GM18508 (cell line): ENCODE data around the gene CHD6.

ENCODE experiments used
- ATAC-seq: cut with Tn5 transposase; IDR thresholded peaks from one replicate; pipeline ENCODE4 v1.9.1; 2021; ENCODE audit warnings: moderate number of reproducible peaks; ENCODE audit not compliant: insufficient read depth, unreplicated experiment

The CHD6 gene

DNA sequence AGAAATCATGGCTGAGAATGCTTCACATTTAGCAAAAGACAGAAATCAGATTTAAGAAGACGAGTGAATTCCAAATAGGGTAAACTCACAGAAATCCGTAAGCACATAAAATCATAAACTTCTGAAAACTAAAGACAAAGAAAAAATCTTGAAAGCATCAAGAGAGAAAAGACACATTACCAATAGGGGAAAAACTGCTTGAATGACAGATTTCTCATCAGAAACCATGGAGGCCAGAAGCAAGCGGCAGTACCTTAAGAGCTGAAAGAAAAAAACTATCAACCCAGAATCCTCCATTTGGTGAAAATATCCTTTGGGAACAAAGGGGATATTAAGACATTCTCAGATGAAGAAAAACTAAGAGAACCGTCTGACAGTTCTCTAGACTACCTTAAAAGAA is 185.0 kb downstream of the CHD6 start:
- no peak for ATAC-seq

DNA sequence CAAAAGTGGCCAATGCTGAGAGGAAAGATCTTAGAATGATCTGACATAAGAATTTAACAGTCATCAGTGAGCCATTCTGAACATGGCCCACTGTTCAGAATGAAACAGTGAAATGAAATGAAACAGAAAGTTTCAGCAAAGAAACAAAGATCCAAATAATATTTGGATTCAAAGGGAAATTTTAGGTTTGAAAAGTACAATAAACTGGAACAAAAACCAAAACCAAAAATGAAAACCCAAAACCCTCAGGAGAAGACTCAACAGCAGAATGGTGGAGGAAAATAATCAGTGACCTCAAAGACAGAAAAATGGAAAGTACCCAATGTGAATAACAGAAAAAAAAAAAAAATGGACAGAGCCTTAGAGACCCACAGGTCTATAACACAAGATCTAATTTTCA is 185.4 kb downstream of the CHD6 start:
- ATAC-seq, result no peak

DNA sequence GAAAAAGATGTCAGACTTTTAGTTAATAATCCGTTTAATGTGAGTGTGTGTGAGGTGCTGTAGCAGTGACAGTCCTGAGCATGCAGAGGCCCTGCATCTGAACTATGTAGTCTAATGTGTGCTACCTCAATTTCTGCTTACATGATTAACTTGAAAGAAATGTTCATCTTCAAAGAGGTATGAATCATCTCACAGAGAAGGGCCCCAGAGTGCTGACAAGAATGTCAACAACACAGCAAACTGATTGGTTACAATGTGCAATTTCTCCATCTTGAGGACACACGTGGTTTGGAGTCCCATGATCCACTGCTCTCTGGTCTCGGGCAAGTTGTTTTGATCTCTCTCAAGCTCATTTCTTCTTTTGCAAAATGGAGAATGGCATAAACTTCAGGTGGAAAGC is 189.9 kb downstream of the CHD6 start:
- no peak for ATAC-seq

DNA sequence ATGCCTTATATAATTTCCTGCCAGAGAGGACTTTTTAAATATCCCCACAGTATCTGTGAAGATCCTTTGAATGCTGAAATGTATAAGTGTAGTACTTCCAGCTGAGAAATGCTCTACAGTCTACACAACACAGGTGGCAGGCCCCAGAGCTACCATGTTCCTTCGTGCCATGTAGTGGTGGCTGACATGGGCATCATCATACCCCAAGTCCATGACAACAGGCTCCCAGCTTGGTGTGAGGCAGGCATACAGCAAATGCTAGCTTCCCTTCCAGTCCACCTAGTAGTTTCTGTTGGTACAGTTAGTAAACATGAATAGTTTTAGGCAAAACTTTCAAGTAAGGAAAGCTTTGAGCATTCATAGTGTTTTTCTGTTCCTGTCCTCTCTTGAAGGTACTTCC is 190.3 kb downstream of the CHD6 start:
- no peak for ATAC-seq

DNA sequence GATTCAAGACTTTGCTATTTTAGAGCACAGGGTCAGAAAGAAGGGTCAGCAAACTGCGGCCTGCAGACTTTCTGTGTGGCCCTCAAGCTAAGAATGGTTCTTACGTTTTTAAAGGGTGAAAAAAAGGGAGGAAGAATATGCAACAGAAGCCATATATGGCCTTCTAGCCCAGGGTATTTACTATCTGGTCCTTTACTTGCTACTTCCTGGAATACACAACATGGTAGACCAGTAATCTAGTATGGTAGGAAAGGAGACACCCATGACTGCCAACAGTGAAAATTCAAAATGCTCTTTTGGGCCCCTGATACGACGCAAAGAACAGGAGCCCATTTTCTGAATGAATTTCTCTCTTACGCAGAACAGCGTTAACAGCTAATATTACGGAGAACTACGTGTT is 191.2 kb downstream of the CHD6 start:
- ATAC-seq, result no peak

DNA sequence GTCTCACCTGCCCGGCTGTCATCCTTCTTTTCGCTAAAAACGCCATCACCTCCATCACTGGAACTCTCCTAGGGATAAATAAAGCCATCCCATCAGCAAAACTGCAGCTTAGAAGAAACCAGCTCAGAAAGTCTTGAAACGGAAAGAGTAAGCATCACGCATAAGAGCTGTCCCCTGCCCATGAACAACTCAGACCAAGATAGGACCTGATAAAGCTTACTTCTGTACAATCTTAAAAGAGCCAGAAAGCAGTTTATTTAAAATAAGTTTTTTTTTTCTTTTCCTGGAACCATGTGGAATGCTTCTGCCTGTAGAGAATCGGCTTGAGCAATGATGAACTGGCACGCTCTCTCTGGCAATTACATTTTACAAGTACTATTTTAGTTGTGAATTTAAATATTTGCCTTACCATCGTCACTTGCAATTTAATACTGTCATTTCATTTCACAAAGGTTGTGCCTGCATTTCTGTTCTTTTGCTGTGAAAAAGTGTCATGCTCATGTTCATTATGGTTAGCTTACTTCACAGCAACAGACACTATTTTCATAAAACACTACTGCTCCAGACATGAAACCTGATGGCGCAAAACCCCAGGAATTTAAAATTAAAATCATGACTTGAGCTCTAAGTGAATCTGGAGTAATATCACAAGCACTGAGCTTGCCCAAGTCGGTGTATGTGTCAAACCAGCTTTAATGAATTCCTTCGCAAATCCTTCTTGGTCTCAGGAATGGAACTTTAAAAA is 191.9 kb downstream of the CHD6 start:
- no peak for ATAC-seq

DNA sequence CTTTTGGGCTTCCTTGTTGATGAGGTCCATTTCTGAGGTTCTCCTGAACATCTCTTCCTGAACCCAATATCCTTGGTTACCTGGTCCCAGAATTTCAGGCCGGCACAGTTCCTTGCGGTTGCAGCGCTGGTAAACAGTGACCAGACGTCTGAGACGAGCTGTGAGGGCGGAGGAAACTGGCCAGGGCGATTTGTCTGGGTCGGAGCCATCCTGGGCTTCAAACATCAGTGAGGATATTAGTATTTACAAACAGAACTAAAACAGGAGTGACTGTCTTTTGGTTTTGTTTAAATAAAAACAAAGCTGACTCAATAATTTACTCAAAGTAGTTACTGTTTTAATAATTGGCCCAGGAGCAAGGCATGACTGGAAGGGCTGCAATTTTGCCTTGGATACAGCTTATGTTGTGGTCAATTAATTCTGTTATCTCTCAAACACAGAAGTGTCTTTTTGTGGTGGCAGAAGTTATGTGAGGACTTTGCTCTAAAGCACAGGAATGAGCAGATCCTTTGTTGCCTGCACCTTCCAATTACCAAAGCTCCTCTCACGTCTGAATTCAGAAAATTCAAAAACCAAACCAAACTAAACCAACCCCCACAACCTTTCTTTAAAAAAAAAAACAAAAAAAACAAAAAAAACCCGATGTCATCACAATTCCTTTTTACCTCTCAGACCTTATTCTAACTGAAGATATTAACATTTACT is 192.8 kb downstream of the CHD6 start:
- ATAC-seq, result no peak

DNA sequence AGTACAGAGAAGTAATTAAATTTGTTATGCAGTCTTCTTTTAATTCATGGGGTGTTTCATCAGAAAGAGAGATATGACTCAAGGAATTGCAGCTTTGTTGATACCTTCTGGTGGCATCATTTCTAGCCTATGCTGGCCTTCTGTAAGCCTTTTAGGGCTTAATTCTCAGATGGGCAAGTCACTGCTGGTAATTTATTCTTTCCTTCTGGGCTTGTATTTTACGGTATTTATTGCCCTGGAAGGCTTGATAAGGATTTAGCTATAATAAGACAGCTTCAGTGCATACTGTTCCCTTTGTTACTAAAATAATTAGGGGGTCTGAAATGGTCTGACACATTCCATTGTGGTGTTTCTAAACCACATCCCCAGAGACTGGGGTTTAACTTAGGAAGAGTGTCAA is 193.6 kb downstream of the CHD6 start:
- no peak for ATAC-seq

DNA sequence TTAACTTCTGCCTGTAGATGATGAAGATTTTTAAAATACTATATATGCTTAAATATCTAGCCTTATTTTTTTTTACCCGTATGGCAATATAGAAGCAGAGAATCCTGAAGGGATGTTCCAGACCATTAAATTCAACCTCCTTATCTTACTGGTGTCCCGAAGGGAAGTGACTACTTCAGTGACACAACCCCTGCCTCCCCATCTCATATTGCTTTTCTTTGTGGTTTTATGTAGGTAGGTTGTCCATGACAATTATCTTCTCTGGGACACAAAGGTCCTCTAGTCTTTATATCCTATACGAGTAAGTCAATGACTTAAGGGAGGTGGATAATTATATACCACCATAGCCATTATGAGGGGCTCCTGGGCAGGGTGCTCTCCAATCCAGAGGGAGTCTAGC is 194.2 kb downstream of the CHD6 start:
- no peak for ATAC-seq

DNA sequence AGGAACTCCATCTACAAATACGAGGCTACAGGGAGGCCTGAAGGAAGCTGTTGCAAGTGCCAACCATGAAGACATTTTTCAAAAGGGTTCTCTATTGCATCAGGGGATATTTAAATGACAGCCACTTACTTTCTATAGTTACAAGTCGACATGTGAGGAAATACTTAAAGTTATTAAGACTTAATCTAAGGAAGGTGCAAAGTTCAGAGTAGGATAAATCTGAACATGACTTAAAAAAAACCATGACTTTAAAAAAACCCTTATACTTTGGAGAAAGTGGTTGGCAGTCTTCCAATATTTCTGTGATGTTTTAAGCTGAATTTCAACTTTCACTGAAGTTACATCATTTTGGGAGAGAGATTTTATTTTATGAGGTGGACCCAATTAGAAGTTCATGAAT is 195.2 kb downstream of the CHD6 start:
- no peak for ATAC-seq

DNA sequence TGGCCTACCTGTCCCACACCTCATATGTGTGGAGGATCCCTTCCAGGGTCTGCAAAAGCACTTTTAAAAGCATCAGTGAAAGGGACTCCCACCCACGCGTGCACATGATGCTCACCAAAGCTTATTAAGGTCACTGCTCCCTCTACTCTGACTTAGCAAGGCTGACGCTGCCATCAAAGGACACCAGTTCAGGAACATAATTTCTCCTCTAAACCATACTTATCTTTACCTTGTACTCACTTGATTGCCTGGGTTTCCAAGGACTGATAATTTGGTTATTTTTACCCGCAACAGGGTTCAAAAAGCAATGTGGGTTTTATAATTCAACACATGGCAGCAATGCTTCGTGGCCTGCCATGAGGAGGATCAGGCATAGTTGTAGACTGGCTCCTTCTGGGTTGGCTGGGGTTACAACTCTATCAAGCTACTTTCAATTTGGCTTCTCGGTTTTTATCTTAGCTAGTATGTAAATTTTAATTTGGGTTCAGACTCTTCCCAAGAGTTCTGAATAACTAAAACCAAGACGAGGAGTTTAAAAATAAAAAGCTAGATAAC is 199.4 kb downstream of the CHD6 start:
- no peak for ATAC-seq

DNA sequence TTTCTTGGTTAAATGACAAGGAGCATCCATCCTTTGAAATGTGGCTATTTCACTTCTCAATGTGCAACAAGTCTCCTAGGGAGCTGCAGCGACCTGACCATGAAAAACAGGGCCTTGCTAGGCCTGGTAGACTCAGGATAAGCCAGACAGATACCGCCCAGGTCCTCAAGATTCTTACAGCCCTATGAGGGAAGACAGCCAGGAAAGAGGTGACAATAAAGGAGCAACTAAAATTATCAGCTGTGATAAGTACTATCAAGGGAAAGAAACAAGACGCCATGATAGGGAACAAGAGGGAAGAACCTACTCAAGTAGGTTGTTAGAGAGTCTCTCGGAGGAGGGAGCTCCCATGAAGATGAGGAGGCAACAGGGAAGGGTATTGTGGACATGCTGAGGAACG is 200.1 kb downstream of the CHD6 start:
- no peak for ATAC-seq

DNA sequence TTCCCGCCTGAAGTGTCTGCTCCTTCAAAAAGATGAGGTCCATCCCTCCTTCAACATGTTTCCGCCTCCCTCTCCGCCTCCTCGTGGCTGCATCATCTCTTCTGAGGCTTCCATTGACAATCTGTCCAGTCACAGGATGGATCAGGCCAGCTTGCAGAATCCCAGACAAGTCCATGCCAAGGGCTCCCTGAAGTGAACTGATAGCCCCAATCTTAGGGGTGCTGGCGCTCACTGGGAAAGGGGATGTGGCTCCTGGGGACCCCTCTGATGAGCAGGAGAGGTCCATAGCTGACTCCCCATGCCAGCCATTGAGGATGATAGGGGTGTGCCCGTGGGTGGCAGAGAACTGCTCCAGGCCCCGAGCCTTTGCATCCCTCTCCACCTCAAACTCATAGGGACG is 203.0 kb downstream of the CHD6 start:
- no peak for ATAC-seq

DNA sequence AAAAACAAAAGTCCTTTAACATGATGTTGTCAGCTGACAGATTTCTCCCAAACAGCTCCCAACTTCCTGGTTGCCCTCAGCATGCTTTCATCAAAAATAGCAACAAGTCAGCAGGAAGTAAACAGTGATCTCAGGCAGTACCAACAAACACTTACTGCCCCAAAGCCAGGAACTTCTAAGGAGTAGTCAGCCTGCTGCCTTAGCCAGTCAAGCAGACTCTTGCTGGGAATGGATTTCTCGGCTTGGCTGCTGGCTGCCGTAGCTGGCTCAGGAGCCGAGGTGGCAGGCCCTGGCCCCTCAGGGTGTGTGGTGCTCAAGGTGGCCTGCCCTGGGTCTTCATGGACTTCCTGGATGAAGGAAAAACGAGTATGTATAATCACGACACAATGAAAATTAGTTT is 205.0 kb downstream of the CHD6 start:
- no peak for ATAC-seq

DNA sequence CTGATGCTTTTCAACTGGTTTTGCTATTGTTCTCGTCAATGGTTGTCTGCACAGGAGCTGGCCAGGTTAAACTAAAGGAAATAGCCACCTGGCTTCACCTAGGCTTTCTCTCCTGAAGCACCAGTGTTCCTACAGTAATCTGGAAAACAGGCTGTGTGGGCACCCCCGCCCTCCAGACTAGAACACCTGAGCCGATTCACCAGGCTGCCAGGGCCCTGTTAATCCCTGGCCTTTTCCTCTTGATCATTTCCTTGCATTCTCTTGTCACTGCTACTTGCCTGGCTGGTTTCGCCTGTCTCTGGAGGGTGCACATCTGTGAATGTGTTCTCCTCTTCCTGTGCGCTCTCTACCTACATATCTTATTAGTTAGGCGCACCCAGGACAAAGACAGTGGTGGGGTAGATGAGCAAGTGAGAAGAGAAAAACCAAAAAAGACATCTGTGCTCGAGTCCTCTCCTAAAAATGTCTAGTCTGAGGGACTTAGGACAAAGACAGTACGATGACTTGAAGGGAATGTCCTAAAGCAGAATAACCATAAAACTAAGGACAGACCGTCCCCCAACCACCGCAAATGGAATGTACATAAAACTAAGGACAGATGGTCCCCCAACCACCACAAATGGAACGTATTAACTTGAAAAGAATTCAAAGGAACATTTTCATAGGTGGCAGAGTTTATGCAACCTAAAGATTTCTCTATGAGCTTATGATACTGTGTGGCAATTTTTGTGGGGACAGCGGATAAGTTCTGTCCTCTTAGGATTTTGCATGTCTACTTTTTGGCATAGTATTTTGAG is 205.7 kb downstream of the CHD6 start:
- ATAC-seq, result no peak

DNA sequence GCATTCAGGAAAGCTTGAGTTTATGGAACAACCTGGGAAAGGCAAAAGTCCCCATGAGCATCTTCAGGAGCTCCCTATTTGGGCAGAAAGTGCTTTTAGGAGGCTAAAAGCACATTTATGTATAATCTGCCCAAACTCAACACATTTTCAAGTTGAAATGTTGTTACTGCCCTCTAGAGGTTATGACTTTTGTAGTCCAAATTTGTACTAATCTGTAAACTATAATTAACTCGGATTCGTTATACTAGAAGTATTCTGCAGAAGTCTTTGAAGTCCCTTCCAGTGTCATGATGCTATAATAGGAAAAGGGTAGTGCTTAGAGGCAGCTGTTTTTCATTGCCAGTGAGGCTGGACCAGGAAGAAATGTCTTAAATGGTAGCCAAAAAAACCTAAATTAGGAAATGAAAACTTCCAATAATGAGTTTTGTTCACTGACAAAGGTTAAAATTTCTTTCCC is 206.8 kb downstream of the CHD6 start:
- no peak for ATAC-seq

DNA sequence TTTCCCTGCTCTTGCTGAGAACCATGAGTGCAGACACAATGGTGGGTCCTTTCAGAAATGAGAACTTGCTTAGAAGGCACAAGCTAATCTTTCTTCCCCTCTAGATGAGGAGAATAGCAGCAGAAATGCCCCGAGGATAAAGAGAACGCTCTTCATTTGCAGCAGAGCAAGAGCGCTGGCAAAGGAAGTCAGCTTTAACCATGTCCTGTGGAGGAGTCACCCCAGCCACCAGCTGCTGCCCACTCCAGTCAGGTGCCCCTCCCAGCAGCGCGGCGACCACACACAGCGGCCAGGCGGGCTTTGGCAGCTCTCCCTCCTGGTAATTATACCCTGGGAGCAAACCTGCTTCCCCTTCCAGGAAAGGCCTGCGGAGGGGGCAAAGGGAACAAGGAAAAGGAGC is 209.2 kb downstream of the CHD6 start:
- ATAC-seq, result no peak

DNA sequence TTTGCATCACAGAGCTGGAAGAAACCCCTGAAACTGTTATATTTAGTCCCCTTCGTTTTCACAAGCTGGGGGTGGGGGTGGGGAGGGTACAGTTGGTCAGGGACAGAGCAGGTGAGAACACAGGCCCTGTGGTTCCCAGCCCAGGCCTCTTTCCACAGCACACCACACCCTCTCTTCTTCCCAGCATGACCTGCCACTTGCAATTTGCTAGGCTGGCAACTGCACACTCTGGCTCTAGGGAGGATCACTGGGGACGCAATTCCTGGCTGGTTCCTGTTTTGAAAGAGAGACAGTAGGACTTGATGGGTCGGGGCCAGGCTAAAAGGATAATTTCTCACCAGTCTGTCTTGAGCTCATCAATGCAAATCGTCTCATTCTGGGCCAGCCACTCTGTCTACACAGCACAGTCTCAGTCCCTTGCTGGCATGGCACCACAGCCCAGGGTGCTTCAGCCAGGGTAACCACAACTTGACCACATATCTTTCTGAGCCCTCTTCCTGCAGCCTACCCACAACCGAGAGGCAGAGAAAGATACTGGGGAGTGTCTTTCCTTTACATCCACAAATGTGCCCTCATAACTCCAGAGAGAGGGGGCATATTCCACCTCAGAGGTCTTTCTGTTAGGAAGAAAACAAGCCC is 209.9 kb downstream of the CHD6 start:
- no peak for ATAC-seq

DNA sequence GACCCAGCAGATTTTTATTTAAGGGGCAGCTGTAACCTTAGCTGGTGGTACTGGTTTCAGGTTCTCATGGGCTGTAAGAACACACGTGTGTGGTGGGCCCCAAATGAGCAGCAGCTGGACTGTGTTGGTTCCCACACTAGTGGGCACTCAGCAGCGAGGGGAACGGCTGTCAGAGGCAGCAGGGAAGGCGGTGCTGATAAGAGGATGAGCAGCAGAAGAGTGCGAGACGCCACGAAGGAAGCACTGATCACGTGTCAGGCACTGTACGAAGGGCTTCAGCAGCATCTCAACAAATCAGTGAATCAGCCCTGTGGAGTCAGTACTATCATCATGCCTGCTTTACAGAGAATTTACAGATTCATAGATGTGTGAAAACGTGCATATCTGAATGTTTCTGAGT is 210.6 kb downstream of the CHD6 start:
- ATAC-seq, result no peak

DNA sequence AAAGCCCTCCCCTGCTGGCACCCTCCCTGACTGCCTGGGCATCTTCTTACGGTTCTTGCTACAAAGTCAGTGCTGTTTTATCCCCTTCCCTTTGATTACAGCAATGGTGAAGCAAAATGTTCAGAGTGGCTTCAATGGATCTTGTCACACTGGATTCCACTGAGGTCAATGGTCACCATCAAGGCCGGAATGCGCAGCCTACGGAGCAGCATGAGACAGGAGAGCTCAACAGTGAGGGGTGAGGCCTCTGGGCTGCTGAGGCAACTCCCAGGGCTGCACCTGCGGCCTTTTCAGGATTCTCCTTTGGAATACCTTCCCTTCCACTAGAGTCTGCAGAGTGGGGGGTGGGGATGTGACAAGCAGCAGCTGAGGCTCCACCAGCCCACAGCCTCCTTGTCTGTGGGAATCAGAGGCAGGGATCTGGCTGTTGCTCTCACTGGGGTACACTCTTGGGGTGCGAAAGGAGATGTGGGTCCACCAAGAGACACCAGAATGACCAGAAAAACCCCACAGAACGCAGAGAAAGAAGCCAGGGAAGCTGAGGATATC is 211.2 kb downstream of the CHD6 start:
- no peak for ATAC-seq
